Calu3 (cell line): ENCODE measurements around the gene EMID1. TPM values are rescaled to one million over a fixed set of nuclear protein-coding genes. Genes with fewer than 3 reads are reported as not detected.

ENCODE experiments used
- BruUV-seq: library from RNA; stranded (reverse); fragments of 400-500 nt; replicated peaks from 2 replicates; lab custom pipeline; 2021; lab: Mats Ljungman, UMichigan
- CTCF ChIA-PET: fragments of 300-600 bp; sonication (Branson Sonifier 250); formaldehyde crosslinking; loops from one replicate; lab custom pipeline; 2022; ENCODE audit warnings: antibody characterized with exemption; lab: Charles Lee
- DNase-seq: peaks from one replicate; pipeline ENCODE4 v3.0.0; 2022
- H3K27ac Mint-ChIP-seq: one replicate; pipeline ENCODE4 v1.8.0; 2022; ENCODE audit warnings: mixed read lengths; ENCODE audit not compliant: unreplicated experiment
- H3K27me3 Mint-ChIP-seq: one replicate; pipeline ENCODE4 v1.8.0; 2022; ENCODE audit warnings: mixed read lengths; ENCODE audit not compliant: unreplicated experiment
- H3K36me3 Mint-ChIP-seq: one replicate; pipeline ENCODE4 v1.8.0; 2022; ENCODE audit warnings: mild to moderate bottlenecking, moderate library complexity, mixed read lengths; ENCODE audit not compliant: insufficient read depth, unreplicated experiment
- H3K4me1 Mint-ChIP-seq: one replicate; pipeline ENCODE4 v1.8.0; 2022; ENCODE audit warnings: mild to moderate bottlenecking, low read depth, mixed read lengths; ENCODE audit not compliant: unreplicated experiment
- H3K4me3 Mint-ChIP-seq: one replicate; pipeline ENCODE4 v1.8.0; 2022; ENCODE audit warnings: mild to moderate bottlenecking, low read depth, moderate library complexity, mixed read lengths; ENCODE audit not compliant: unreplicated experiment
- H3K9me3 Mint-ChIP-seq: one replicate; pipeline ENCODE4 v1.8.0; 2022; ENCODE audit warnings: low read depth, mixed read lengths; ENCODE audit not compliant: unreplicated experiment
- CTCF ChIP-seq: fragments of 200-600 bp; IDR thresholded peaks from one replicate; pipeline ENCODE4 v1.8.0; 2022; ENCODE audit warnings: antibody characterized with exemption; ENCODE audit not compliant: unreplicated experiment
- intact Hi-C: fragments of 100-400 bp; cut with micrococcal nuclease; formaldehyde crosslinking; loops from one replicate; pipeline ENCODE4 v1.10.0; 2022; ENCODE audit not compliant: unreplicated experiment
- total RNA-seq: library from RNA; stranded (reverse); gene quantifications from 2 replicates; pipeline ENCODE4 v1.2.3, GENCODE V29; 2022

Gene EMID1
- total RNA-seq, 1 experiment from 2014 or later = 1.1 TPM

- Mint-ChIP-seq H3K4me3 (no peak overlapping the region), H3K9me3 (no peaks in the 10 kb centered on the region), H3K27me3 (peaks cover 29% of the 10 kb centered on the region), H3K4me1 (peaks cover 6% of the 10 kb centered on the region), H3K36me3 (no peaks in the 10 kb centered on the region), H3K27ac (no peak overlapping the region)
- CTCF ChIA-PET = no interaction called here
- no peak for TF ChIP-seq CTCF
- intact Hi-C loops = loop anchor here (10.0 kb wide), 1 partner anchor 83 kb away; the partner anchor contains the start of gene KREMEN1
- DNase-seq = no peak
- no TSS peak for BruUV-seq
These were observed 47.7 kb upstream of the EMID1 start for GRCh38 chr22:29157759-29158535.

GRCh38 chr22:29158546-29158945 lies 47.1 kb upstream of the EMID1 start:
- CTCF ChIA-PET = no interaction called here
- no peak for TF ChIP-seq CTCF
- no TSS peak for BruUV-seq
- no peaks in the 10 kb centered on the region for H3K36me3 Mint-ChIP-seq
- no peaks in the 10 kb centered on the region for H3K9me3 Mint-ChIP-seq
- H3K27me3 Mint-ChIP-seq = peaks cover 23% of the 10 kb centered on the region
- H3K27ac Mint-ChIP-seq = no peak overlapping the region
- peaks cover 6% of the 10 kb centered on the region for H3K4me1 Mint-ChIP-seq
- no peak overlapping the region for H3K4me3 Mint-ChIP-seq
- no peak for DNase-seq
- intact Hi-C loops = loop anchor here (10.0 kb wide), 1 partner anchor 84 kb away; the partner anchor contains the start of gene KREMEN1

GRCh38 chr22:29163808-29164207 lies 41.9 kb upstream of the EMID1 start:
- TF ChIP-seq CTCF = no peak
- intact Hi-C loops = no loop called here
- H3K9me3 Mint-ChIP-seq = no peaks in the 10 kb centered on the region
- H3K27ac Mint-ChIP-seq = no peak overlapping the region
- CTCF ChIA-PET = no interaction called here
- no peak for DNase-seq
- no peak overlapping the region for H3K4me3 Mint-ChIP-seq
- H3K4me1 Mint-ChIP-seq = no peaks in the 10 kb centered on the region
- no peaks in the 10 kb centered on the region for H3K36me3 Mint-ChIP-seq
- no TSS peak for BruUV-seq
- H3K27me3 Mint-ChIP-seq = peaks cover 45% of the 10 kb centered on the region

GRCh38 chr22:29165321-29166060 lies 40.2 kb upstream of the EMID1 start:
- no peak overlapping the region for H3K4me3 Mint-ChIP-seq
- no peaks in the 10 kb centered on the region for H3K9me3 Mint-ChIP-seq
- no peaks in the 10 kb centered on the region for H3K4me1 Mint-ChIP-seq
- intact Hi-C loops = no loop called here
- CTCF ChIA-PET = interaction anchor here (0.7 kb wide), 1 partner anchor 1737 kb away, joined by 4 read pairs; no protein-coding TSS in a partner anchor
- peaks cover 50% of the 10 kb centered on the region for H3K27me3 Mint-ChIP-seq
- BruUV-seq = no TSS peak
- no peak overlapping the region for H3K27ac Mint-ChIP-seq
- H3K36me3 Mint-ChIP-seq = no peaks in the 10 kb centered on the region
- TF ChIP-seq CTCF = no peak
- no peak for DNase-seq
